HL-60 (cell line): ENCODE measurements around the gene SOX30.

Experiments
- CTCF ChIP-seq: IDR thresholded peaks from one replicate; pipeline ENCODE4 v1.5.1; 2011; ENCODE audit warnings: low read length, control low read depth, inconsistent platforms; ENCODE audit not compliant: insufficient read depth
- GABPA ChIP-seq: IDR thresholded peaks from 2 replicates; pipeline ENCODE4 v1.6.1; 2012; ENCODE audit warnings: low read depth
- REST ChIP-seq: IDR thresholded peaks from 2 replicates; pipeline ENCODE4 v1.6.1; 2012; ENCODE audit warnings: low read depth; ENCODE audit not compliant: insufficient replicate concordance

- TF ChIP-seq GABPA (no peak), REST (no peak), CTCF (no peak)
These were observed 28.0 kb upstream of the SOX30 start for GRCh38 chr5:157680239-157680638.
